ENCODE data around the gene MPP4. TPM values are rescaled to one million over a fixed set of nuclear protein-coding genes. Genes with fewer than 3 reads are reported as not detected.

The MPP4 gene
- total RNA-seq, 1 experiment from 2014 or later, result 0.77 TPM

- POLR2A ChIA-PET (ENCODE audit: unreplicated experiment), result interaction anchor here (0.6 kb wide), 2 partner anchors 55 to 229 kb away, joined by 3 to 13 read pairs; partner anchors contain the start of gene MPP4
- peak within 1 kb of the TSS; percentile 83 for H3K4me2 ChIP-seq (ENCODE audit: low read length)
- intact Hi-C loops (cut with micrococcal nuclease), result loop anchor here (2.0 to 10.0 kb wide), 3 partner anchors 54 to 409 kb away; partner anchors contain the start of gene MPP4
- peaks cover 6% of the 10 kb centered on the region for H3K4me1 ChIP-seq (ENCODE audit: insufficient read depth, low read length)
- H2AFZ ChIP-seq (ENCODE audit: low read length), result peak within 1 kb of the TSS; percentile 90
- H3F3A ChIP-seq (ENCODE audit: low read length, unreplicated experiment), result no peaks in the 10 kb centered on the region
- H4K20me1 ChIP-seq (ENCODE audit: low read length), result no peaks in the 10 kb centered on the region
- no peaks in the 10 kb centered on the region for H3K9me3 ChIP-seq (ENCODE audit: low read length)
- H3K4me3 ChIP-seq (ENCODE audit: low read length), result peak within 1 kb of the TSS; percentile 82
- H3K27ac ChIP-seq (ENCODE audit: low read length), result peak within 1 kb of the TSS; percentile 51
- H3K9me2 ChIP-seq (replicated peaks; ENCODE audit: low read length), result no peaks in the 10 kb centered on the region
- peak; percentile 37 for DNase-seq
- BruUV-seq (replicated peaks), result no TSS peak
- CTCF ChIA-PET, result no interaction called here
- peak within 1 kb of the TSS; percentile 90 for H3K9ac ChIP-seq (ENCODE audit: low read length)
- TF ChIP-seq EZH2 (IDR thresholded peaks at IDR 0.05; ENCODE audit: low read length, unreplicated experiment), result no peak
- H3K27me3 ChIP-seq (ENCODE audit: low read length), result no peaks in the 10 kb centered on the region
- peak; percentile 62 for ATAC-seq
- H3K36me3 ChIP-seq (ENCODE audit: low read depth, low read length), result peaks cover 3% of the 10 kb centered on the region; the same call in 1 of the 2 replicates
- H3K79me2 ChIP-seq (ENCODE audit: low read length), result peaks cover 17% of the 10 kb centered on the region
Observed at GRCh38 chr2:201643216-201643890, 55.1 kb downstream of the MPP4 start, which contains the start of gene TMEM237. TSS of gene TMEM237 (minus strand) at chr2:201643503. CDS start at chr2:201643400, 103 bp downstream.

GRCh38 chr2:201642579-201643215 is 55.7 kb downstream of the MPP4 start:
- Histone ChIP-seq H3K9ac (ENCODE audit: low read length) (peak overlapping the region; percentile 90), H3K4me3 (ENCODE audit: low read length) (peak overlapping the region; percentile 82), H3K36me3 (ENCODE audit: low read depth, low read length) (peaks cover 7% of the 10 kb centered on the region), H3K27ac (ENCODE audit: low read length) (peak overlapping the region; percentile 51), H2AFZ (ENCODE audit: low read length) (peak overlapping the region; percentile 90), H3K9me3 (ENCODE audit: low read length) (no peaks in the 10 kb centered on the region), H4K20me1 (ENCODE audit: low read length) (no peaks in the 10 kb centered on the region), H3K27me3 (ENCODE audit: low read length) (no peaks in the 10 kb centered on the region), H3K4me1 (ENCODE audit: insufficient read depth, low read length) (peaks cover 6% of the 10 kb centered on the region), H3K4me2 (ENCODE audit: low read length) (peak overlapping the region; percentile 83), H3K9me2 (replicated peaks; ENCODE audit: low read length) (no peaks in the 10 kb centered on the region), H3F3A (ENCODE audit: low read length, unreplicated experiment) (no peaks in the 10 kb centered on the region), H3K79me2 (ENCODE audit: low read length) (peaks cover 17% of the 10 kb centered on the region)
- ChIA-PET POLR2A (ENCODE audit: unreplicated experiment) (interaction anchor here (0.6 kb wide), 2 partner anchors 228 to 452 kb away, joined by 3 to 4 read pairs; no protein-coding TSS in a partner anchor), CTCF (no interaction called here)
- ATAC-seq (peak; percentile 80), DNase-seq (peak; percentile 85)
- no peak for TF ChIP-seq EZH2phosphoT487 (IDR thresholded peaks at IDR 0.05; ENCODE audit: borderline replicate concordance, low read length)
- TF ChIP-seq EZH2 (IDR thresholded peaks at IDR 0.05; ENCODE audit: low read length, unreplicated experiment), result no peak
- no peak for TF ChIP-seq CTCF (conservative IDR thresholded peaks at IDR 0.05; ENCODE audit: low read depth, low read length)
- intact Hi-C loops (cut with micrococcal nuclease), result loop anchor here (1.0 to 10.0 kb wide), 5 partner anchors 55 to 408 kb away; partner anchors contain the start of genes MPP4, STRADB and TRAK2
- BruUV-seq (replicated peaks), result TSS peak; percentile 93

- ATAC-seq, result peak; percentile 50
- peak overlapping the region; percentile 90 for H3K9ac ChIP-seq (ENCODE audit: low read length)
Observed at GRCh38 chr2:201642086-201642578, 56.3 kb downstream of the MPP4 start.

More at GRCh38 chr2:201642086-201642578, 56.3 kb downstream of the MPP4 start:
- POLR2A ChIA-PET (ENCODE audit: unreplicated experiment), result interaction anchor here (0.6 kb wide), 1 partner anchor 453 kb away, joined by 4 read pairs; no protein-coding TSS in a partner anchor
- peak overlapping the region; percentile 83 for H3K4me2 ChIP-seq (ENCODE audit: low read length)
- H3K27me3 ChIP-seq (ENCODE audit: low read length), result no peaks in the 10 kb centered on the region
- CTCF ChIA-PET, result no interaction called here
- no peaks in the 10 kb centered on the region for H3K9me2 ChIP-seq (replicated peaks; ENCODE audit: low read length)
- peaks cover 6% of the 10 kb centered on the region for H3K4me1 ChIP-seq (ENCODE audit: insufficient read depth, low read length)
- BruUV-seq (replicated peaks), result TSS peak; percentile 77
- no peak for DNase-seq
- H3K27ac ChIP-seq (ENCODE audit: low read length), result peak overlapping the region; percentile 51
- no peaks in the 10 kb centered on the region for H3K9me3 ChIP-seq (ENCODE audit: low read length)
- H2AFZ ChIP-seq (ENCODE audit: low read length), result peak overlapping the region; percentile 90
- TF ChIP-seq EZH2phosphoT487 (IDR thresholded peaks at IDR 0.05; ENCODE audit: borderline replicate concordance, low read length), result no peak
- TF ChIP-seq CTCF (conservative IDR thresholded peaks at IDR 0.05; ENCODE audit: low read depth, low read length), result no peak
- no peak for TF ChIP-seq EZH2 (IDR thresholded peaks at IDR 0.05; ENCODE audit: low read length, unreplicated experiment)
- H3K36me3 ChIP-seq (ENCODE audit: low read depth, low read length), result peaks cover 8% of the 10 kb centered on the region
- H3K4me3 ChIP-seq (ENCODE audit: low read length), result peak overlapping the region; percentile 82
- H4K20me1 ChIP-seq (ENCODE audit: low read length), result no peaks in the 10 kb centered on the region
- intact Hi-C loops (cut with micrococcal nuclease), result loop anchor here (1.0 to 10.0 kb wide), 5 partner anchors 55 to 407 kb away; partner anchors contain the start of genes MPP4, STRADB and TRAK2
- H3F3A ChIP-seq (ENCODE audit: low read length, unreplicated experiment), result no peaks in the 10 kb centered on the region
- peaks cover 17% of the 10 kb centered on the region for H3K79me2 ChIP-seq (ENCODE audit: low read length)

Measured in PC-3 (cell line).